Measurements from ENCODE around the gene MANBA. TPM values are rescaled to one million over a fixed set of nuclear protein-coding genes. Genes with fewer than 3 reads are reported as not detected.
"Not testable (repeated sequence)": the region's sequence is repeated elsewhere in the genome, so short reads cannot be mapped to it uniquely, and the experiment has no call there.

MANBA gene
- total RNA-seq, 1 donor from 2014 or later, result 44.5 TPM

DNA sequence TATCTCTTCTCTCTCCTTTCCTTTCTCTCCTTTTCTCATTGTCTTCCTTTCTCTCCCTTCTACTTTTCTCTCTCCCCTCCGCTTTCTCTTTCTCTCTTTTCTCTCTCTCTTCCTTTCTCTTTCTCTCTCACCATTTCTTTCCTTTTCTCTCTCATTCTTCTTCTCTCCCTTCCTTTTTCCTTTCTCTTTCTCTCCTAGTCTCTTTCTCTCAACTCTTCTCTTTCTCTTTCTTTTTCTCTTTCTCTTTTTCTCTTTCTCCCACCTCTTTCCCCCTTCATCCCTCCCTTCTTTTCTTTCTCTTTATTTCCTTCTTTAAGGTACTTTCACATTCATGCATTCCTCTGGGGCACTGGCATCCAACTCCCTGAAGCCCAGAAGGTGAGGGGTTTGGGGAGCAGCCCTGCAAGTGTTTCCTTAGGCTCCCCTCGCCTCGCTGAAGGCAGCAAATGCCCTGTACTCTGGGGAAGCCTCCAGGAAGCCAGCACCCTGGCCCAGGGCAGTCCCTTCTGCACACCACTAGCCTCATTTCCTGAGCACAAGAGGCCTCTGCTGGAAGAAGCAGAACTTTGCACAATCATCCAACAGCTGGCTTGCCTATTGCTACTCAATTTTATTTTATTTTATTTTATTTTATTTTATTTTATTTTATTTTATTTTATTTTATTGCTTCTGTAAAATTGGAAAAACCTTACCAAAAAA is 135.4 kb downstream of the MANBA start:
- peak; percentile 42 for DNase-seq (ENCODE audit: low read depth)

DNA sequence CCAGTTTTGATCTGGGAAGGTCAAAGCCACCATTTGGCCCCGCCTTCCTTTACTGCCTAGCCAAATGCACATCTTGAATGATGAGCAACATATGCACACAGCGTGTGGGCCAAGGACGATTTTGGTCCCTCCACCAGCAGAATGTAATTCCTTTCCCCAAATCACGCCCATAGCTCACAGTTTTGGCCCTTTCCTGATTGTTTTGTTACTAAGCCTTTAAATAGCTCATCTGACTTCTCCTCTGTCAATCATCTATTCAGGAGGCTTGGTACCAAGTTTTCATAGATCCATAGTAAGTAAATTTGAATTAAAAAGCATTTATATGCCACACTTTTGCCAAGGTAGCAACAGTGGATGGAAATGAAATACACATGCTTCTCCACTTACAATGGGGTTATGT is 136.3 kb downstream of the MANBA start:
- DNase-seq (ENCODE audit: low read depth), result no peak

DNA sequence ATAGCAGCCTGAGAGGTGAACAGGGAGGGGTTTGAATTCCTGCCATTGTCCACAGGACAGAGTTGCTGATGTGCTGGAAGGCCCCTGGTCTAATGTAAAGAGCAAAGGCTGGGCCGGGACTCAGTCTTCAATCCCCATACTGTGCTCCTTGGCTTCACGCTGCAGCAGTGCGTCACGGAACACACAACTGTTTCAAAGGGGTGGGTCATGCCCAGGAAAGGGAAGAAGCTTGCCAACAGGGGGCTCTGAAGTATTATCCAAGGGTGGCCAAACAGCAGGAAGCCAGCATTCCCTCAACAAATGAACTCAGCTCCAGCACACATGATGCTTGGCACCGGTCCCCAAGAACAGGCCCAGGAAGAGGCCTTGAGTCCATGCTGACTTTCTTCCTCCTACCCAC is 137.1 kb downstream of the MANBA start:
- DNase-seq (ENCODE audit: low read depth), result peak; percentile 65

DNA sequence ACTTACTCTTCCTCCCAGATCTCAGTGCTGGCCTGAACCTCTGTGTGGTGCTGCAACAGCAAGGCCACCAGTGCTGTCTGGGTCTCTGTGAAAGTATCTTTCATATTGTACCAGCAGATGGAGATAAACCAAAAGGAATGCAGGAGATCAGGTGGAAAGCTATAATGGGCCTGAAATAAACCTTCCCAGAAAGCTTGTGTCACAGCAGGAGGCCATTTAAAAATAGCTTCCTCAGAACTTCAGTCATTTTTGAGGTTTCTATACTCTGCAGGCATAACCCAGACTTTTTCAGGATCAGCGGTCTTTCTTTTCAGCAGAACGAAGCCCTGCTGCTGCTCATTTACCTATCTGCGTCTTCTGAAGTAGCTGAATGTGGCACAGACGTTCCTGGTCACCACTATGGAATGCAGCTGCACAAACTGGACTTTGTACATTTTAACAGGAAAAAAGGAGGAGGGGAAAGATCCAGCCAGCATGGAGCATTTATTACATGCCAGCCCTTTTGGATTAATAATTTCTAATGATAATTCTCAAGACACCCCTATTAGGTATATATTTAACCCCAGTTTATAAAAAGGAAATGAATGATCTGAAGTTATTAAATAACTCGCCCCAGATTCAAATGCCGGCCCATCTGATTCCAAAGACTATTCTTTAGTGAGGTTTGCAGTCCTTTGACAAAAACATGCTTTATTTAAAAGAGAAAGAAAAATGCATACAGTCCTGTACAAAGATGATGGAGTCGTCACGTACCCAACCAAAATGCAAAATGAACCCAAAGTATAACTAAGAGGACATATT is 139.9 kb downstream of the MANBA start:
- DNase-seq (ENCODE audit: low read depth), result peak; percentile 92

DNA sequence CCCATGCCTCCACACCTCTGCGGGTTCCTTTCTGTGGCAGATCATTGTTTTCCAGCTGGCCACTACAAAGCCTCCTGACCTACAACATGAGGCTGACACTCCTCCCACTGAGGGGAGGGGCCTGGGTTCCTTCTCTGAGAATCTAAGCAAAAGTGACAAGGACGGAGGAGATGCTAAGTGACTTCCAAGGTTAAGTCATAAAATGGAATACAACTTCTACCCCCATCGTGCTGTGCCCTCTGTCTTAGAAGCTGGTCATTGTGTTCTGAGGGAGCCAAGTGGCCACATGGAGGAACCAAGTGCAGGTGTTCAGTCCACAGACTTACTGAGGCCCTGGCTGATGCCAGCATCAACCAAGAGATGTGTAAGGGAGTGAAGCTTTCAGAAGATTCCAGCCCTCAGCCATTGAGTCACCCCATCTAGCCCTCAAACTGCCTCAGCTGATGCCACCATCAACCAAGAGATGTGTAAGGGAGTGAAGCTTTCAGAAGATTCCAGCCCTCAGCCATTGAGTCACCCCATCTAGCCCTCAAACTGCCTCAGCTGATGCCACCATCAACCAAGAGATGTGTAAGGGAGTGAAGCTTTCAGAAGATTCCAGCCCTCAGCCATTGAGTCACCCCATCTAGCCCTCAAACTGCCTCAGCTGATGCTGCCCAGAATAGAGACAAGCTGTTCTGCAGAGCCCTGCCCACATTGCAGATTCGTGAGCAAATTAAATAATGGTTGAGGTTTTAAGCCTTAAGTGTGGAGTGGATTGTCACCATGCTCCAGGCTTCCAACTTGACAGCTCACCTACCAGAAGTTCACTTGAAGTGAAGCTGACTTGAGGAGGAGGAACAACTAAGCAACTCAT is 140.8 kb downstream of the MANBA start:
- peak; percentile 94 for DNase-seq (ENCODE audit: low read depth)

DNA sequence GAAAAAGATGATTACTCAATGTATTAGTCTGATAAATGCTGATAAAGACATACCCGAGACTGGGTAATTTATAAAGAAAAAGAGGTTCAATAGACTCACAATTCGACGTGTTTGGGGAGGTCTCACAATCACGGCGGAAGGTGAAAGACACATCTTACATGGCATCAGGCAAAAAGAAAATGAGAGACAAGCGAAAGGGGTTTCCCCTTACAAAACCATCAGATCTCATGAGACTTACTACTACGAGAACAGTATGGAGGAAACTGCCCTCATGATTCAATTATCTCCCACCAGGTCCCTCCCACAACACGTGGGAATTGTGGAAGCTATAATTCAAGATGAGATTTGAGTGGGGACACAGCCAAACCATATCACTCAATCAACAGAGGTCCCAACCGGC is 141.7 kb downstream of the MANBA start:
- DNase-seq (ENCODE audit: low read depth), result not testable (repeated sequence)

DNA sequence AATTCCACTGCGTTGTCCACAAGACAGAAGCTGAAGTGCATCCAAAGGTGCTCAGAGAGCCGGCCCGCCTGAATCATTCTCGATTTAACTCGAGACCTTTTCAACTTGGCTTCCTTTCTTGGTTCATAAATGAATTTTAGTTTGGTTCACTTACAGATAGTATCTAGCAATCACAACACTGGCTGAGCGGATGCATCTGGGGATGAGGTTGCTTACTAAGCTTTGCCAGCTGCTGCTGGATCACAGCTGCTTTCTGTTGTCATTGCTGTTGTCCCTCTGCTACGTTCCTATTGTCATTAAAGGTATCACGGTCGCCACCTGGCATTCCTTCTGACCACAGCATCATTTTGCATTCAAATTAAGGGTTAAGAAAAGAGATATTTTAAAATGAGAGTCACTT is 144.1 kb downstream of the MANBA start:
- DNase-seq (ENCODE audit: low read depth), result peak; percentile 45

DNA sequence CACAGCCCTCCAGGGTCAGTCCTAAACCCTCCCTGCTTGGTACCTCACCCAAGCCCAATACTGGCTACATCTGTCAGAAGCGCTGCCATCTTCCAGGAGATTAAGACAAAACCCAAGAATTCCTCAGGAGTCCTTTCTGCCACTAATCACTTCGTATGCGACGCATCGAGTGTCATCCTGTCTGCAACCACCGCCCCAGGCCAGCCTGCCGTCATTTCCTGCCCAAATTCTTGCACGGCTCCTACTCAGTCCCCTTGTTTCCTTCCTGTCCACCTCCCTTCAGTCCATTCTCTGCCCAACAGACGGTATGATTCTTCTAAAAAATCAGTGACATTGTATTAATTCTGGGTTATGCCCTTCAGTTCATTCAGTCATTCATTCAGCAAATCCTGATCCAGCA is 146.0 kb downstream of the MANBA start:
- DNase-seq (ENCODE audit: low read depth), result no peak

DNA sequence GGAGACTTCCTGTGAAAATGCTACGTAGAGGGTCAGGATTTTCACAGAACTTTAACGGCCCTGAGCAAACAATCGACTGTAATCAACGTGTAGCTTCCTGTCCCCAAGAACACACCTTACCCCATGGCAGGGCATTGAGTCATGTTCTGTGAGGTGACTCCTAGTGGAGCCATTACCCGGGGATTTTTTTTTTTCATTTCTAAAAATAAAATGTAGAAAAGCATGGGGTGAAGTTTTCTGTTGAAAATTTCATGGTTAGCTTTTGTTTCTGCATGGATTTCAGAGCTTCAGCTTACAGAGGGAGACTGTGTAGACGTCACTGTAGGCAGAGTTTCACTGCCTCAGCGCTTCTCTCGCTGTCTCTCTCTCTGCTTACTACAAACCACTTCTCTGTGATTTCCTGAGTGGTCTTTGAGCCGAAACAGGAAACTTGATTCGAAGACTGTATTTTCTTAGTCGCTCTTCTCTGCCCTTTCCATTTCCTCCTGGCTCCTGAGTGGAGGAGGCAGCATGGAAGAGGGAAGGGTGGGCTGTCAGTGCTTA is 147.9 kb downstream of the MANBA start:
- DNase-seq (ENCODE audit: low read depth), result no peak

DNA sequence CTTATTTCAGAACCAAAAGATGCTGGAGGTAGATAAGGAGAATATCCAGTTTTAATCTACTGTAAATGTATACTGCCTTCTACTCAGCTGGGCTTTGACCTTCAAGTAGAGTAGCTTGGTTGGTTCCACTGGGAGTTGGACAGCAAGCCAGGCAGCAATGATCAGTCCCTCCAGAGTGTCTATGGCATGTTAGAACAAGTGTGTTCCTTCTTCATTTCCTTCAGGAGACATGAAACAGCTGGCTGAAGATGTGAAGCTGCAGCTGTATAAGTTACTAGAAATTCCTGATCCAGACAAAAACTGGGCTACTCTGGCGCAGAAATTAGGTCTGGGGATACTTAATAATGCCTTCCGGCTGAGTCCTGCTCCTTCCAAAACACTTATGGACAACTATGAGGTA is 148.6 kb downstream of the MANBA start:
- no peak for DNase-seq (ENCODE audit: low read depth)

DNA sequence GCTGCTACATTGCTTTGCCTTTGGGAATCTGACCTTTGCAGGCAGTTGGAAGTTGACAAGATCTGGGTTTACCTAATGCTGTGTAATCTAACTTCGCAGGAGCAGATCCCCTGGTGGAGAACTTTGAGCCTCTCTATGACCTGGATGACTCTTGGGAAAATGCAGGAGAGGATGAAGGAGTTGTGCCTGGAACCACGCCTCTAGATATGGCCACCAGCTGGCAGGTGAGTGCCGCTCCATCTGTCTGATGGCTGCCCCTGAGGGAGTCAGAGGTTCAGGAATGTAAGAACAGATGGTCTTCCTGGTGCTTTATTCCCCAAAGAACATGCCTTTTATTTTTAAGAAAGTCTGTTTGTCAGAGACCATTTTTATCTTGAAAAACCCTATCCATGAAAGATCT is 150.3 kb downstream of the MANBA start:
- no peak for DNase-seq (ENCODE audit: low read depth)

DNA sequence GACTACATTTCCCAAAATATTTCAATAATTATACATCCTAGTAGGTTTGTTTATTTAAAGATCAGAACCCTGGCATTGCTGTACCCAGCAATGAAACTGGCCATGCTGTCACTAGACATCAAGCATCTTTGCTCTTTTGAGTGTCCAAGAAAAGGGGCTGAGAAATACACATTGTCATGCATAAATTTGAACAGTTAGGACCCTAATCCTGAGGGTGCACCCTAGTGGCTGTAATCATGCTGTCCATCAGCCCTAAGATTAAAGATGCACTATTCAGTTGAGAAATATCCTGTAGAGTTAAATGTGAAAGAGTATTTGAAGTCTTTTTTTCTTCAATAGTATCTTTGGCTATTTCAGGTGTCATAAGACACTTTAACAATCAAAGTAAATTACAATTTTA is 150.8 kb downstream of the MANBA start:
- DNase-seq (ENCODE audit: low read depth), result peak; percentile 21

DNA sequence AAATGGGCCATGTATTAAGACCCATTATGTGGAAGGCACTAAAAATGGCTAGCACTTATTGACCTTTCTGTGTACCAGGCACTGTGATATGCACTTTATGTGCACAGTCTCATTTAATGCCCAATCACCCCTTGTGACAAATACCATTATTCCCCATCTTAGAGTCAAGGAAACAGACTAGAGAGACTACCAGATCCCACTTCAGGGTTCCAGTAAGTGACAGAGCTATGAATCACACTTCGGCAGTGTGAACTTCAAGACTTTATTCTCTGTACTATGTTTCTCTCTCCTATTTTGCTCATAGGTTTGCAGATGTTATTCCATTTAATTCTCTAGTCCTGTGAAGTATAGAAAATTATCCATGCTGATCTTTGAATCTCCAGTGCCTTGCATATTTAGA is 152.6 kb downstream of the MANBA start:
- no peak for DNase-seq (ENCODE audit: low read depth)

DNA sequence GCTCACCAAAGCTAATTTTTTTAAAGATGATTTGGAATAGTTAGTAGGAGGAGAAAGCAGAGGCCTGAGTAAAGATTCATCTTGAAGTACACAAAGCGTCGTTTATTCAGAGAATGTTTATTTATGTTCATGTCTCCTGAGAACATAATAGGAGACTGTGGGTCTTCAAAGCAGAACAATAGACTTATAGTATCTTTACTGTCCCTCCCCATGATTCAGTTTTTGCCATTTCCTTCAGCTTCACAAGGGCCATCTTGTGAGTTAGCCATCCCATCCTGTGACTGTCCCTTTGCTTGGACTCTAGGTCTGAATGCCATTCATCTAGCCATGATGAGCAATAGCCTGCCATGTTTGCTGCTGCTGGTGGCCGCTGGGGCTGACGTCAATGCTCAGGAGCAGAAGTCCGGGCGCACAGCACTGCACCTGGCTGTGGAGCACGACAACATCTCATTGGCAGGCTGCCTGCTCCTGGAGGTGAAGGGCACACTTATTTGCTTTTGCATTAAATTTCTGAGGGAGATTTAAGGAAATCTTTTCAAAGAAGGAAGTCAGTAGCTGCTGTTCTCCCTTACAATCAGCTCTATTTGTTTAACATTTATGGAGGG is 153.8 kb downstream of the MANBA start:
- no peak for DNase-seq (ENCODE audit: low read depth)

DNA sequence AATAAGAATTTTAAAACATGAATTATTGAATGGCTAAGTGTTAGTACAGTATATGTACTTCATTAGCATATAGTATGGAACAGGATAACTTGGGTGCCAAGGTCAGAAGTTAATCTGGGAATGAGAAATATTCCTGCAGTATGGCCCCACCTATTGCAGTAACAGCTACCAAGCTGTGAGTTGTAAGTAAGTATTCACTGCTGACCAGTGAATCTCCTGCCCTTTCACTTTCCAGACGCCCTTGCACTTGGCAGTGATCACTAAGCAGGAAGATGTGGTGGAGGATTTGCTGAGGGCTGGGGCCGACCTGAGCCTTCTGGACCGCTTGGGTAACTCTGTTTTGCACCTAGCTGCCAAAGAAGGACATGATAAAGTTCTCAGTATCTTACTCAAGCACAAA is 154.5 kb downstream of the MANBA start:
- no peak for DNase-seq (ENCODE audit: low read depth)

DNA sequence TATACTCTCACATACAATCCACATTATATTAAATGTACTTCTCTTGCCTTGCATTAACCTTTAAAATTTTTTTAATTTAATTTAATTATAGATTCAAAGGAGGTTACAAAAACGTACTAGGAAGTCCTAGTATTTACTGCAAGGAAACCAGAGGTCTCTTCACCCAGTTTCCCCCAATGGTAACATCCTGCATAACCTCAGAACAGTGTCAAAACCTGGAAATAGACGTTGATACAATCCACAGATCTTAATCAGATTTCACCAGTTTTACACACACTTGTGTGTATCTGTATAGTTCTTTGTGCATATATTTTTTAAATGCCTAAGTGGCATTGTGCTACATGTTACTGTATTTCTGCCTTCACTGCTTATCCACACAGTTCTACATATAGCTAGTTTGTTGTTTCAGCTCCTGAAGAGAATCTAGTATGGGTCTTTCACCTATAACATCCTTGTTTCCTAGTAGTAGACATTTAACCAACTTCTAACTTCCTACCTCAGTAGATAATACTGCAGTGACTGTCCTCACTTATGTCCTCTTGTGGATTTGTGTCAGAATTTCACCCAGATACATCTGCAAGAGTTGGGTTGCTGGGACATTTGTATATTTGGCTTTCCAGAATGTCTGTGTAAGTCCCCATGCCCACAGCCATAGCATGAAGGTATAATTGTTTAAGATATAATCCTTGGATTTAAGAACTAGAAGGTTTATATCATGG is 156.4 kb downstream of the MANBA start:
- no peak for DNase-seq (ENCODE audit: low read depth)

DNA sequence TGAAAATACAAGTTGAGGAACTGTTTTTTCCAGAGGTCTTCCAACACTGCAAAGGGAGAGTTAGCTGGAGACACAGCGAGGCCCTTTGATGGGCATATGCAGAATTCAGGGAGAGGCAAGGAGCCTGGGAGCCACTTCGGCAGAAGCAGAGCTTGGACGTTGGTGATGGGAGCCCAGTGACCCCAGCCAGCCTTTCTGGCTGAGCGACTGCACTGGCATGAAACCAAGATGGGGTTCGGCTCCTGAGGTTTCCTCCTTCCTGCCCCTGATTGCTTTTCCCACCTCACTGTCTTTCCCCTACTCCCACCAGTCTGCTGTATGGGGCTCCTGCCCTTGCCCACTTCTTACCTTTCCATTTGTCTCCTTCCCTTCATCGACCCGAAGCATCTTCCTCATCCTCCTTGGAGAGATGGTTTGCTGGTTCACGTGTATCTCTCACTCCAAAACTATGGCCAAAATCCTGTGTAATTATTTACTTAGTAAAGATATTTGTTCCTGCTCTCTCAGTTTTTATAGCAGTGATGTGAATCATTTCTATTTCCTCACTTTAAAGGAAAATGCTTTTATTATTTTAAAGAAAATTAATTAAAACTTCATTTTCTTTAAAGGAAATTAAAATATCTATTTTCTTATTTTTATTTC is 159.1 kb downstream of the MANBA start:
- DNase-seq (ENCODE audit: low read depth), result no peak

DNA sequence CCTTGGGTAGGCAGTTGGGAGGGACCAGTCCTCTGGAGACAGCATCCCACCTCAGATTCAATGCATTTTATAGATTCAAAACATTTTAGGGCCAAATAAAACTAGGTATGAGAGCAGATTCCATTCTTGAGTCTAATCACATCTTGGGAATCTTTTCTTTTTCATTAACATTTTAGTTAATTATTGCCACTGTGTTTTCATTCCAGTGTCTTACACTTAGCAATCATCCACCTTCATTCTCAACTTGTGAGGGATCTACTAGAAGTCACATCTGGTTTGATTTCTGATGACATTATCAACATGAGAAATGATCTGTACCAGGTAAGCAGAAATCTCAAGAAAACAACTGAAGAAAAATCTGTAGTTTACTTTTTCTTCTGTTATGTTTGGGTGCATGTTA is 160.1 kb downstream of the MANBA start:
- no peak for DNase-seq (ENCODE audit: low read depth)

DNA sequence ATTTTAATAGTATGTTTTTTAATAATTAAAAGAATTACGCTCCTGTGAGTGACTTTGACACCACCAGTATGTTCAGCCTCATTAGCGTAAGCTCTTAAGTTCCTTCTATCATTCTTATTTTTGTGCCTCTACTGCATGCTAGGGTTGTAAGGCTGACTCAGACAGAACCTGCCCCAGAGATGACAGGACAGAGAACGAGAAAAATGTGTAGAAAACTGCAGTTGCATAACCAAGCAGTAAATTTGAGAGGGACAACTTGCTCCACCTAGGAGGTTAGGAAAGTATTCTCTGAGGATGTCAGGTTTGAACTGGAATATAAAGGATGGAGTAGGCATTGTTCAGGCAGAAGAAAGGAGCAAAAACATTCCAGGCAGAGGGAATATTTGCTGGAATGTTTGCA is 160.9 kb downstream of the MANBA start:
- DNase-seq (ENCODE audit: low read depth), result no peak

DNA sequence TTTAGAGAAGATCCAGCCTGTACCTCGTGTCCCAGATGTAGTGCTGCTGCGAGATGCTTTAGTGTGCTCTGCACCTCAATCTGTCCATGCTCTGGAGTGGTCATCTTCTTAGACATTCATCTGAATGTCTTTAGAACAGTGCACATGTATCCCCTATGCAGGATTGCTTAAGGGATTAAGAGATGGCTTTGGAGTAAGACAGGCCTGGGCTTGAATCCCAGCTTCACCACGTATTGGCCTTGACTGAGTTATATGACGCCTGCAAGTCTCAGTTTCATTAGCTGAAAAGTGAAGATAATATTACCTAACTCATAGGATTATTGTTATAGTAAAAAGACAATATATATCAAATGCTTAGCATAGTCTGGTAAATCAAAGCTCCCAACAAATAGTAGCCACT is 161.3 kb downstream of the MANBA start:
- no peak for DNase-seq (ENCODE audit: low read depth)
